K562 (cell line): ENCODE results near the gene SMCO1. TPM values are rescaled to one million over a fixed set of nuclear protein-coding genes. Genes with fewer than 3 reads are reported as not detected.

Experiments
- HDAC8 ChIP-seq: fragments of 450-650 bp; IDR thresholded peaks from 2 replicates; pipeline ENCODE4 v1.6.1; 2016; ENCODE audit warnings: mild to moderate bottlenecking, missing genetic modification characterization, moderate library complexity, missing compliant biosample characterization
- KAT8 ChIP-seq: fragments of 450-650 bp; IDR thresholded peaks from 2 replicates; pipeline ENCODE4 v1.6.1; 2016; ENCODE audit warnings: low read depth, mild to moderate bottlenecking
- KDM5B ChIP-seq: fragments of 200-600 bp; sonication (generic); IDR thresholded peaks from 2 replicates; pipeline ENCODE4 v1.6.1; 2012; ENCODE audit warnings: low read depth, mild to moderate bottlenecking, moderate library complexity, low read length, control low read depth, inconsistent platforms; ENCODE audit not compliant: insufficient replicate concordance
- LCOR ChIP-seq: sonication (generic); formaldehyde crosslinking; IDR thresholded peaks from 2 replicates; pipeline ENCODE4 v1.8.0; 2022; ENCODE audit warnings: mild to moderate bottlenecking, missing genetic modification reagents
- TOE1 ChIP-seq, 2 experiments: fragments of 450-650 bp in 1 of 2; sonication (generic) in 1 of 2; formaldehyde crosslinking in 1 of 2; IDR thresholded peaks; 2 replicates each; pipeline versions ENCODE4 v1.7.1 to v1.8.0; 2016 to 2022; ENCODE audit warnings: borderline replicate concordance in 2 of 2, mild to moderate bottlenecking in 2 of 2, antibody characterized with exemption in 1 of 2, inconsistent platforms in 1 of 2, low read depth in 1 of 2, missing genetic modification reagents in 1 of 2, moderate library complexity in 1 of 2
- polyA plus RNA-seq, 8 experiments: library from polyadenylated mRNA; depleted of rRNA in 4 of 8; stranded (reverse) in 5 of 8; unstranded in 3 of 8; fragments of >200 nt; fragmentation: Nextera tagmentation in 2 of 8; fragmentation: Illumina TruSeq in 1 of 8; extraction: Ambion mirVana in 2 of 8; extraction: Trizol in 1 of 8; gene quantifications; 2 replicates each; pipeline versions ENCODE4 v1.2.1 to v1.2.3, GENCODE V29; 2011 to 2014; ENCODE audit warnings: inconsistent platforms in 1 of 8, missing spikeins in 1 of 8
- total RNA-seq, 7 experiments: library from RNA; depleted of rRNA in 6 of 7; stranded (reverse); fragments of >200 nt in 6 of 7; fragmentation: Illumina TruSeq in 2 of 7; extraction: Trizol in 2 of 7; gene quantifications; 2 replicates each; pipeline versions ENCODE4 v1.2.1 to v1.2.3, GENCODE V29; 2011 to 2021; ENCODE audit warnings: low replicate concordance in 1 of 7
- TF ChIP-seq, protein P1 (sequence below), 2 experiments: IDR thresholded peaks; 2 replicates each; pipeline ENCODE4 v1.6.1; 2012; ENCODE audit warnings: improper control_type of control experiment in 2 of 2, low read depth in 2 of 2, low read length in 2 of 2, borderline replicate concordance in 1 of 2
- TF ChIP-seq, protein P2 (sequence below): fragments of 200-800 bp; sonication (Bioruptor generic); IDR thresholded peaks from 2 replicates; pipeline ENCODE4 v1.6.1; 2016; ENCODE audit warnings: missing genetic modification characterization, missing compliant biosample characterization
- TF ChIP-seq, protein P3 (sequence below): sonication (generic); formaldehyde crosslinking; IDR thresholded peaks from 2 replicates; pipeline ENCODE4 v1.8.0; 2022; ENCODE audit warnings: mild to moderate bottlenecking, missing genetic modification reagents
- TF ChIP-seq, protein P4 (sequence below): fragments of 250-450 bp; sonication (Bioruptor Pico); IDR thresholded peaks from 2 replicates; pipeline ENCODE4 v1.8.0; 2021; ENCODE audit warnings: mild to moderate bottlenecking, moderate library complexity
- TF ChIP-seq, protein P5 (sequence below): sonication (generic); formaldehyde crosslinking; IDR thresholded peaks from 2 replicates; pipeline ENCODE4 v1.8.0; 2022; ENCODE audit warnings: missing genetic modification reagents, mild to moderate bottlenecking, borderline replicate concordance
- TF ChIP-seq, protein P6 (sequence below): fragments of 250-450 bp; sonication (Bioruptor Pico); IDR thresholded peaks from 2 replicates; pipeline ENCODE4 v1.4.0; 2020; ENCODE audit warnings: mild to moderate bottlenecking

SMCO1 gene
- total and polyA plus RNA-seq, 9 of the 15 experiments (the other 6 are each of a cell fraction or from before 2014, with no cell fraction given) = 0.05 to 0.35 (median 0.12) TPM; not detected in 5

DNA sequence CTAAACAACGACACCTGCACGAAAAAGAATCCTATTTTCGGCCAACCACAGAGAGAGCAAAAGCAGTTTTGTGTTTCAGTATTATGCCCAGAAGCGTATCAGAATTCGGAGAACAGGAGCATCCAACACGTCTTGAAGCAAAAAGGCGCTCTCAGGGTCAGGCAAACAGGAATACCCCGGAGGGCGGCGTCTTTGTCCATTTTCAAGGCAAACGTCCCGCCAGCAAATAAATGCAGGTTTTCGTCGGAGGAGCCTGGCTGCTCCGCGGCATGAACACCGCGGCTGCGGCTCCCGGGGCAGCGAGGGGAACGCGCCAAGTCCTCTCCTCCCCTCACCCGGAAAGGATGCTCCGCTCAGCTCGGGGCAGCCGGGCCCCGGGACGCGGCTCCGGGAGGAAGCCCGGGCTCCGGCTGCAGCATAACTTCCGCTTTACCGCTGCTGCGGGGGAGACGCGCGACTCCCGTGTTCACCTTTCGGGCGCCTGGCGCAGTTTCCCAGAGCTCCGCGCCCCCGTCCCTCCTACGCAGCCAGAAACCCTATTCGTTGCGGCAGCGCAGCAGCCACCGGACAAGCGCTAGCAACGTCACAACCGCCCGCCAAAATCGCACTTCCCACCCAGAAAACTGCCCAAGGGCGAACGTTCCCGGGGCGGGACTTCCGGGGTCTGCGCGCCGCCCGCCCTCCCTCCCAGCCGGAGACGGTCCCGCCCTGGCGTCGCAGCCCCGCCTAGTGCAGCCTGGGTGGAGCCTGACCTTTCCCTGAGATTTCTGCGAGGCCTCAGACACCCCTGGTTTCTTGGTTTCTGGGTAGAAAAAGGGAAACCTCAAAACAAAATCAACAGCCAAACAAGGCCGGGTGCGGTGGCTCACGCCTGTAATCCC is 11.7 kb downstream of the SMCO1 start, which contains the start of gene RNF168 (continued):
- TF ChIP-seq, protein P1, sequence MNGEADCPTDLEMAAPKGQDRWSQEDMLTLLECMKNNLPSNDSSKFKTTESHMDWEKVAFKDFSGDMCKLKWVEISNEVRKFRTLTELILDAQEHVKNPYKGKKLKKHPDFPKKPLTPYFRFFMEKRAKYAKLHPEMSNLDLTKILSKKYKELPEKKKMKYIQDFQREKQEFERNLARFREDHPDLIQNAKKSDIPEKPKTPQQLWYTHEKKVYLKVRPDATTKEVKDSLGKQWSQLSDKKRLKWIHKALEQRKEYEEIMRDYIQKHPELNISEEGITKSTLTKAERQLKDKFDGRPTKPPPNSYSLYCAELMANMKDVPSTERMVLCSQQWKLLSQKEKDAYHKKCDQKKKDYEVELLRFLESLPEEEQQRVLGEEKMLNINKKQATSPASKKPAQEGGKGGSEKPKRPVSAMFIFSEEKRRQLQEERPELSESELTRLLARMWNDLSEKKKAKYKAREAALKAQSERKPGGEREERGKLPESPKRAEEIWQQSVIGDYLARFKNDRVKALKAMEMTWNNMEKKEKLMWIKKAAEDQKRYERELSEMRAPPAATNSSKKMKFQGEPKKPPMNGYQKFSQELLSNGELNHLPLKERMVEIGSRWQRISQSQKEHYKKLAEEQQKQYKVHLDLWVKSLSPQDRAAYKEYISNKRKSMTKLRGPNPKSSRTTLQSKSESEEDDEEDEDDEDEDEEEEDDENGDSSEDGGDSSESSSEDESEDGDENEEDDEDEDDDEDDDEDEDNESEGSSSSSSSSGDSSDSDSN (IDR thresholded peaks at IDR 0.05; ENCODE audit: borderline replicate concordance in 1 of 2, low read depth in 2 of 2, low read length in 2 of 2) = peak; percentile 75 to 97; a peak in 3 of 4 replicates
- TF ChIP-seq KDM5B (peak; percentile 69), LCOR (CRISPR knock-in tag) (peak; percentile 100), HDAC8 (no peak), KAT8 (no peak), TOE1 (IDR thresholded peaks at IDR 0.05; ENCODE audit: borderline replicate concordance) (peak; percentile 46; the same call in 1 of the 2 replicates), TOE1 (CRISPR knock-in tag; IDR thresholded peaks at IDR 0.05; ENCODE audit: borderline replicate concordance, low read depth) (no peak)
- TF ChIP-seq, protein P2, sequence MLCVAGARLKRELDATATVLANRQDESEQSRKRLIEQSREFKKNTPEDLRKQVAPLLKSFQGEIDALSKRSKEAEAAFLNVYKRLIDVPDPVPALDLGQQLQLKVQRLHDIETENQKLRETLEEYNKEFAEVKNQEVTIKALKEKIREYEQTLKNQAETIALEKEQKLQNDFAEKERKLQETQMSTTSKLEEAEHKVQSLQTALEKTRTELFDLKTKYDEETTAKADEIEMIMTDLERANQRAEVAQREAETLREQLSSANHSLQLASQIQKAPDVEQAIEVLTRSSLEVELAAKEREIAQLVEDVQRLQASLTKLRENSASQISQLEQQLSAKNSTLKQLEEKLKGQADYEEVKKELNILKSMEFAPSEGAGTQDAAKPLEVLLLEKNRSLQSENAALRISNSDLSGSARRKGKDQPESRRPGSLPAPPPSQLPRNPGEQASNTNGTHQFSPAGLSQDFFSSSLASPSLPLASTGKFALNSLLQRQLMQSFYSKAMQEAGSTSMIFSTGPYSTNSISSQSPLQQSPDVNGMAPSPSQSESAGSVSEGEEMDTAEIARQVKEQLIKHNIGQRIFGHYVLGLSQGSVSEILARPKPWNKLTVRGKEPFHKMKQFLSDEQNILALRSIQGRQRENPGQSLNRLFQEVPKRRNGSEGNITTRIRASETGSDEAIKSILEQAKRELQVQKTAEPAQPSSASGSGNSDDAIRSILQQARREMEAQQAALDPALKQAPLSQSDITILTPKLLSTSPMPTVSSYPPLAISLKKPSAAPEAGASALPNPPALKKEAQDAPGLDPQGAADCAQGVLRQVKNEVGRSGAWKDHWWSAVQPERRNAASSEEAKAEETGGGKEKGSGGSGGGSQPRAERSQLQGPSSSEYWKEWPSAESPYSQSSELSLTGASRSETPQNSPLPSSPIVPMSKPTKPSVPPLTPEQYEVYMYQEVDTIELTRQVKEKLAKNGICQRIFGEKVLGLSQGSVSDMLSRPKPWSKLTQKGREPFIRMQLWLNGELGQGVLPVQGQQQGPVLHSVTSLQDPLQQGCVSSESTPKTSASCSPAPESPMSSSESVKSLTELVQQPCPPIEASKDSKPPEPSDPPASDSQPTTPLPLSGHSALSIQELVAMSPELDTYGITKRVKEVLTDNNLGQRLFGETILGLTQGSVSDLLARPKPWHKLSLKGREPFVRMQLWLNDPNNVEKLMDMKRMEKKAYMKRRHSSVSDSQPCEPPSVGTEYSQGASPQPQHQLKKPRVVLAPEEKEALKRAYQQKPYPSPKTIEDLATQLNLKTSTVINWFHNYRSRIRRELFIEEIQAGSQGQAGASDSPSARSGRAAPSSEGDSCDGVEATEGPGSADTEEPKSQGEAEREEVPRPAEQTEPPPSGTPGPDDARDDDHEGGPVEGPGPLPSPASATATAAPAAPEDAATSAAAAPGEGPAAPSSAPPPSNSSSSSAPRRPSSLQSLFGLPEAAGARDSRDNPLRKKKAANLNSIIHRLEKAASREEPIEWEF (CRISPR knock-in tag) = no peak
- TF ChIP-seq, protein P3, sequence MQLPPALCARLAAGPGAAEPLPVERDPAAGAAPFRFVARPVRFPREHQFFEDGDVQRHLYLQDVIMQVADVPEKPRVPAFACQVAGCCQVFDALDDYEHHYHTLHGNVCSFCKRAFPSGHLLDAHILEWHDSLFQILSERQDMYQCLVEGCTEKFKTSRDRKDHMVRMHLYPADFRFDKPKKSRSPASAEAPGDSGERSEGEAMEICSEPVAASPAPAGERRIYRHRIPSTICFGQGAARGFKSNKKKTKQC = peak; percentile 33; the same call in 1 of the 2 replicates
- TF ChIP-seq, protein P4, sequence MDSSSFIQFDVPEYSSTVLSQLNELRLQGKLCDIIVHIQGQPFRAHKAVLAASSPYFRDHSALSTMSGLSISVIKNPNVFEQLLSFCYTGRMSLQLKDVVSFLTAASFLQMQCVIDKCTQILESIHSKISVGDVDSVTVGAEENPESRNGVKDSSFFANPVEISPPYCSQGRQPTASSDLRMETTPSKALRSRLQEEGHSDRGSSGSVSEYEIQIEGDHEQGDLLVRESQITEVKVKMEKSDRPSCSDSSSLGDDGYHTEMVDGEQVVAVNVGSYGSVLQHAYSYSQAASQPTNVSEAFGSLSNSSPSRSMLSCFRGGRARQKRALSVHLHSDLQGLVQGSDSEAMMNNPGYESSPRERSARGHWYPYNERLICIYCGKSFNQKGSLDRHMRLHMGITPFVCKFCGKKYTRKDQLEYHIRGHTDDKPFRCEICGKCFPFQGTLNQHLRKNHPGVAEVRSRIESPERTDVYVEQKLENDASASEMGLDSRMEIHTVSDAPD (CRISPR knock-in tag) = no peak
- TF ChIP-seq, protein P5, sequence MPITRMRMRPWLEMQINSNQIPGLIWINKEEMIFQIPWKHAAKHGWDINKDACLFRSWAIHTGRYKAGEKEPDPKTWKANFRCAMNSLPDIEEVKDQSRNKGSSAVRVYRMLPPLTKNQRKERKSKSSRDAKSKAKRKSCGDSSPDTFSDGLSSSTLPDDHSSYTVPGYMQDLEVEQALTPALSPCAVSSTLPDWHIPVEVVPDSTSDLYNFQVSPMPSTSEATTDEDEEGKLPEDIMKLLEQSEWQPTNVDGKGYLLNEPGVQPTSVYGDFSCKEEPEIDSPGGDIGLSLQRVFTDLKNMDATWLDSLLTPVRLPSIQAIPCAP = no peak
- TF ChIP-seq, protein P6, sequence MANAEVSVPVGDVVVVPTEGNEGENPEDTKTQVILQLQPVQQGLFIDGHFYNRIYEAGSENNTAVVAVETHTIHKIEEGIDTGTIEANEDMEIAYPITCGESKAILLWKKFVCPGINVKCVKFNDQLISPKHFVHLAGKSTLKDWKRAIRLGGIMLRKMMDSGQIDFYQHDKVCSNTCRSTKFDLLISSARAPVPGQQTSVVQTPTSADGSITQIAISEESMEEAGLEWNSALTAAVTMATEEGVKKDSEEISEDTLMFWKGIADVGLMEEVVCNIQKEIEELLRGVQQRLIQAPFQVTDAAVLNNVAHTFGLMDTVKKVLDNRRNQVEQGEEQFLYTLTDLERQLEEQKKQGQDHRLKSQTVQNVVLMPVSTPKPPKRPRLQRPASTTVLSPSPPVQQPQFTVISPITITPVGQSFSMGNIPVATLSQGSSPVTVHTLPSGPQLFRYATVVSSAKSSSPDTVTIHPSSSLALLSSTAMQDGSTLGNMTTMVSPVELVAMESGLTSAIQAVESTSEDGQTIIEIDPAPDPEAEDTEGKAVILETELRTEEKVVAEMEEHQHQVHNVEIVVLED (CRISPR knock-in tag) = peak; percentile 53
